SJCRH30 (cell line): Measurements from ENCODE around the gene PGAP2. TPM values are rescaled to one million over a fixed set of nuclear protein-coding genes. Genes with fewer than 3 reads are reported as not detected.
"Not testable (repeated sequence)": the region's sequence is repeated elsewhere in the genome, so short reads cannot be mapped to it uniquely, and the experiment has no call there.

Experiments
- DNase-seq, 2 experiments: peaks; one replicate each; pipeline ENCODE4 v3.0.0-alpha.2; 2015 to 2020
- H3K27ac ChIP-seq: fragments of 250-450 bp; sonication (Bioruptor Pico); 2 replicates; pipeline ENCODE4 v1.5.1; 2020; ENCODE audit warnings: mild to moderate bottlenecking, moderate library complexity
- H3K27me3 ChIP-seq: fragments of 250-450 bp; sonication (Bioruptor Pico); 2 replicates; pipeline ENCODE4 v1.5.1; 2020; ENCODE audit warnings: mild to moderate bottlenecking, moderate library complexity
- H3K36me3 ChIP-seq: fragments of 250-450 bp; sonication (Bioruptor Pico); 2 replicates; pipeline ENCODE4 v1.5.1; 2020; ENCODE audit warnings: mild to moderate bottlenecking, moderate library complexity
- H3K4me1 ChIP-seq: fragments of 250-450 bp; sonication (Bioruptor Pico); 2 replicates; pipeline ENCODE4 v1.5.1; 2020; ENCODE audit warnings: mild to moderate bottlenecking, moderate library complexity
- H3K4me3 ChIP-seq: fragments of 250-450 bp; sonication (Bioruptor Pico); 2 replicates; pipeline ENCODE4 v1.5.1; 2020; ENCODE audit warnings: mild to moderate bottlenecking, moderate library complexity
- H3K9me3 ChIP-seq: fragments of 250-450 bp; sonication (Bioruptor Pico); replicated peaks from 2 replicates; pipeline ENCODE4 v1.5.1; 2020; ENCODE audit warnings: mild to moderate bottlenecking, moderate library complexity
- total RNA-seq: library from RNA; depleted of rRNA; stranded (reverse); fragments of >200 nt; shearing (Covaris generic); gene quantifications from 2 replicates; pipeline ENCODE4 v1.2.3, GENCODE V29; 2014

The PGAP2 gene
- total RNA-seq, 1 experiment from 2014 or later, result 5.3 TPM

GRCh38 chr11:3796801-3797328, 11.5 kb upstream of the PGAP2 start:
- H3K36me3 ChIP-seq, result peaks cover 31% of the 10 kb centered on the region
- peak in 1 of 2 experiments; percentile 64 for DNase-seq
- peak overlapping the region; percentile 77 for H3K27ac ChIP-seq
- no peaks in the 10 kb centered on the region for H3K4me1 ChIP-seq
- no peaks in the 10 kb centered on the region for H3K27me3 ChIP-seq
- peak overlapping the region; percentile 82 for H3K4me3 ChIP-seq
- H3K9me3 ChIP-seq, result no peaks in the 10 kb centered on the region

GRCh38 chr11:3797329-3798090, 10.8 kb upstream of the PGAP2 start, which contains the start of gene NUP98:
Gene NUP98, minus strand, starts transcription at chr11:3797554. Its CDS starts 15,437 bp downstream, at chr11:3782117.
- no peaks in the 10 kb centered on the region for H3K27me3 ChIP-seq
- peak within 1 kb of the TSS; percentile 82 for H3K4me3 ChIP-seq
- DNase-seq, result peak; percentile 99
- H3K4me1 ChIP-seq, result no peaks in the 10 kb centered on the region
- H3K36me3 ChIP-seq, result peaks cover 26% of the 10 kb centered on the region
- H3K27ac ChIP-seq, result peak within 1 kb of the TSS; percentile 77
- H3K9me3 ChIP-seq, result no peaks in the 10 kb centered on the region

DNA sequence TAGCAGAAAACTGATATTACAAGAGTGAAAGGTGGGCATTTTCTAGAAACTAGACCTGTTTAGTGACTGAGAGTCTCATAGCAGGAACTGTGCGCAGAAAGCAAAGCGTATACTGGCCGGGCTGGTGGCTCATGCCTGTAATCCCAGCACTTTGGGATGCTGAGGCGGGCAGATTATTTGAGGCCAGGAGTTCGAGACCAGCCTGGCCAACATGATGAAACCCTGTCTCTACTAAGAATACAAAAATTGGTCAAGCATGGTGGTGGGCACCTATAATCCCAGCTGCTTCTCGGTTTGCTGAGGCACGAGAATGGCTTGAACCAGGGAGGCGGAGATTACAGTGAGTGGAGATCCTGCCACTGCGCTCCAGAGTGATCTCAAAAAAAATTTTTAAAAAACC, 9.2 kb upstream of the PGAP2 start:
- Histone ChIP-seq H3K4me1 (no peaks in the 10 kb centered on the region), H3K27me3 (no peaks in the 10 kb centered on the region), H3K9me3 (no peaks in the 10 kb centered on the region), H3K36me3 (peaks cover 10% of the 10 kb centered on the region), H3K27ac (no peak overlapping the region), H3K4me3 (no peak overlapping the region)
- DNase-seq, result no peak

- H3K4me3 ChIP-seq, result no peak overlapping the region
- H3K27me3 ChIP-seq, result no peaks in the 10 kb centered on the region
- DNase-seq, result no peak
- H3K27ac ChIP-seq, result no peak overlapping the region
- H3K9me3 ChIP-seq, result no peaks in the 10 kb centered on the region
- H3K4me1 ChIP-seq, result no peaks in the 10 kb centered on the region
- peaks cover 9% of the 10 kb centered on the region for H3K36me3 ChIP-seq
Observed at GRCh38 chr11:3799873-3800272, 8.5 kb upstream of the PGAP2 start.

- no peak for DNase-seq
- Histone ChIP-seq H3K27ac (no peak overlapping the region), H3K27me3 (no peaks in the 10 kb centered on the region)
Observed at GRCh38 chr11:3802011-3802790, 6.2 kb upstream of the PGAP2 start.

DNA sequence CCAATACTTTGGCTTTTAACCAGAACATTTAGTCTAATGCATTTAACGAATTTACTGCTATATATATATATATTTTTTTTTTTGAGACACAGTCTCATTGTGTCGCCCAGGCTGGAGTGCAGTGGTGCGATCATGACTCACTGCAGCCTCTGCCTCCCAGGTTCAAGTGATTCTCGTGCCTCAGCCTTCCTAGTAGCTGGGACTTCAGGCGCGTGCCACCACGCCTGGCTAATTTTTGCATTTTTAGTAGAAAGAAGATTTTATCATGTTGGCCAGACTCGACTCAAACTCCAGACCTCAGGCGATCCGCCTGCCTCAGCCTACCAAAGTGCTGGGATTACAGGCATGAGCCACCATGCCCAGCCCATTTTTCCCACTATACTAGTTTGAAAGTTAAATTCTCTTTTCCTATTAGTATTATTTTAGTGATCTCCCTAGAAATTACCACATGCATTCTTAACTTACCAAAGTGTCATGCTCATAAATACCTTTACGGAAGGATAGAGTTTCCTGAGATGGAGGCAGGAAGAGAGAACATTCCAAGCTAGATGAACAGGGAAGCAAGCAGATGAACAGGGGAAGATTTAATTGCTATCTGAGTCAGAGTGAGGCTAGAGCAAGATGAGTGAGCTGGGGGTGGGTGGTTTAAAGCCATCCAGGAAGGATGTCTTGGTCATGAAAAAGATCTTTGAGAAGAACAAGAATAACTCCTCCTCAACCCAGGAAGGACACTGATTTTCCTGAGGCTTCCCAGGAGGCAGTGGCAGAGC, 4.4 kb upstream of the PGAP2 start:
- no peak overlapping the region for H3K27ac ChIP-seq
- H3K9me3 ChIP-seq, result no peaks in the 10 kb centered on the region
- H3K27me3 ChIP-seq, result no peaks in the 10 kb centered on the region
- no peak overlapping the region for H3K4me3 ChIP-seq
- no peaks in the 10 kb centered on the region for H3K4me1 ChIP-seq
- no peaks in the 10 kb centered on the region for H3K36me3 ChIP-seq
- DNase-seq, result no peak

More at GRCh38 chr11:3802011-3802790, 6.2 kb upstream of the PGAP2 start:
- Histone ChIP-seq H3K4me3 (no peak overlapping the region), H3K36me3 (no peaks in the 10 kb centered on the region), H3K4me1 (no peaks in the 10 kb centered on the region), H3K9me3 (no peaks in the 10 kb centered on the region)

DNA sequence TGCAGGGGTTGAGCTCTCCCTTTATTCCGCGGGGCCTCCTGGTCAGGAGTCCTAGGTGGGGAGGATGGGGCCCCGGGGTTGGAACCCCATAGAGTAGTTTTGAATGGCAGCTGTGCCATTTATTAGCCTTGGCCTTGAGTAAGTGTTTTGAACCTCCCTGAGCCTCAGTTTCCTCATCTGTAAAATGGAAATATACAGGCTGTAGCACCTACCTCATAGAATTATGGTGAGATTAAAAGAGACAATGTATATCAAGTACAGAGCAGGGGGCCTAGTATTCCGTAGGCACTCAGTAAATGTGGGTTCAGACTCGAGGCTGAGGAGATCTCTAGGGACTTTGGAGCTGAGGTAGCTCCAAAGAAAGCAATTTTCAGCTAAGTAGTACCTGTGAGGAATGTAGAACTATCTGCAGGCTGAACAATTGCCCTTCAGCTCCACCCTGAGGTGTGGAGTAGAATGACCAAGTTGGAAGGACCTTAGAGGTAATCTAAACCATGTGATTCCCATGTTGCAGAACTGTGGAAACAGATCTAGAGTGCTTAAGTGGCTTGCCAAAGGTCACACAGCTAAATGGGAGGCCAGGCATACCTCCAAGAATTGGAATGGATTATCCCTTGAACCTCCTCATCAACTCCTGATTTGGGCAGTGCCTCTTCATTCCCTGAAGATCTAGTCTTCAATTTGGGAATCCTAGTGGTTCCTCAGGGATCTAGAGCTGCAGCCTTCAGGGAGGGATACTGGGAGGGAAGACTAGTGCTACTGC, 682 bp downstream of the PGAP2 start:
- Histone ChIP-seq H3K36me3 (no peaks in the 10 kb centered on the region), H3K4me1 (no peaks in the 10 kb centered on the region), H3K27ac (no peak overlapping the region), H3K9me3 (no peaks in the 10 kb centered on the region), H3K27me3 (no peaks in the 10 kb centered on the region), H3K4me3 (peak overlapping the region; percentile 52)
- DNase-seq, result peak in 1 of 2 experiments; percentile 24

DNA sequence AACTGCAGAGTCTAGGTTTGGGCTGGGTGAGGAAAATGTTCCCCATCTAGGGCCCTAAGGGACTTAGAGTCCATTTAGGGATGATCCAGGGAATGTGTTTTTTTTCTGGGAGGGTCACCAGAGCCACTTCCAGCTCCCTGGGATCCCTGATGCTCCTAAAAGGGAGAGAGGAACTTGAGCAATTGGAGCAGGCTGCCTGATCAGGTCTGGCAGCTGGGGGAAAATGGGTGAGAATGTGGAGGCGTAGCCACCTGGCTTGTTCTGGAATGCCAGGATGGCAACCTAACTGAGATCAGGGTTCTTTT, 1.2 kb downstream of the PGAP2 start:
- Histone ChIP-seq H3K9me3 (no peaks in the 10 kb centered on the region), H3K4me3 (no peak overlapping the region)
- DNase-seq, result no peak

DNA sequence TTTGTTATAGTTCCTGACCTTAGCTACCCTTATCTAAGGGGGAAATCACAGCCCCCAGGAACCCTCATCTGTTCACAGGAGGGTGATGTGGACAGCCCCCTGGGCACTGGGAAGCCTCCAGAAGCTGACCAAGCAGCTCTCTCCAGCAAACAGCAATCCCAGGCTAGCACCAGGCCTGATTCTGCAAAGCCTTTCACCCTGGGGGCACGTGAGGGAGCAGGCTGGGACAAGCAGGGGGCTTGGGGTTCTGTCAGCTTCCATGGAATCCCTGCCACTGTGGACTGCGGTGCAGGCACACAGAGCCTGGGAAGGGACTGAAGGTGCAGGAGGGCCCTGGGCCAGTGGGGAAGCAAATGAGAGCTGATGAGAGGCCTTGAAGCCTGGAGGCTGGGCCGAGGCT, 2.1 kb downstream of the PGAP2 start:
- DNase-seq, result no peak
- Histone ChIP-seq H3K36me3 (no peaks in the 10 kb centered on the region), H3K9me3 (no peaks in the 10 kb centered on the region), H3K4me1 (no peaks in the 10 kb centered on the region; the same call in 1 of the 2 replicates), H3K27ac (no peak overlapping the region), H3K27me3 (no peaks in the 10 kb centered on the region), H3K4me3 (no peak overlapping the region)

More for the DNA sequence above, 1.2 kb downstream of the PGAP2 start:
- Histone ChIP-seq H3K27ac (no peak overlapping the region), H3K4me1 (no peaks in the 10 kb centered on the region), H3K27me3 (no peaks in the 10 kb centered on the region), H3K36me3 (no peaks in the 10 kb centered on the region)

- Histone ChIP-seq H3K36me3 (no peaks in the 10 kb centered on the region), H3K27ac (no peak overlapping the region), H3K27me3 (no peaks in the 10 kb centered on the region), H3K4me1 (peaks cover 3% of the 10 kb centered on the region; the same call in 1 of the 2 replicates), H3K4me3 (no peak overlapping the region), H3K9me3 (no peaks in the 10 kb centered on the region)
- no peak for DNase-seq
Observed at GRCh38 chr11:3810951-3811350, 2.6 kb downstream of the PGAP2 start.

DNA sequence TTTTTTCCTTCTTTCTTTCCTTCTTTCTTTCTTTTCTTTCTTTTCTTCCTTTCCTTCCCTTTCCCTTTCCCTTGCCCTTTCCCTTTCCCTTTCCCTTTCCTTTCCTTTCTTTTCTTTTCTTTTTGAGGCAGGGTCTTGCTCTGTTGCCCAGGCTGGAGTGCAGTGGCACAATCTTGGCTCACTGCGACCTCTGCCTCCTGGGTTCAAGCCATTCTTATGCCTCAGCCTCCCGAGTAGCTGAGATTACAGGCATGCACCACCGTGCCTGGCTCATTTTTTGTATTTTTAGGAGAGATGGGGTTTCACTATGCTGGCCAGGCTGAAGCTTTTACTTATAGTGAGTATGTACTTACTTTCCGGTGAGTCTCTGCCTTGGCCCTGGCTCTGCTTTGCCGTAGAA, 6.5 kb downstream of the PGAP2 start:
- not testable (repeated sequence) for H3K36me3 ChIP-seq, H3K4me3 ChIP-seq, DNase-seq

GRCh38 chr11:3815845-3816244, 7.5 kb downstream of the PGAP2 start:
- Histone ChIP-seq H3K27ac (peak overlapping the region; percentile 16; the same call in 1 of the 2 replicates), H3K27me3 (no peaks in the 10 kb centered on the region), H3K4me3 (no peak overlapping the region), H3K4me1 (peaks cover 6% of the 10 kb centered on the region; the same call in 1 of the 2 replicates), H3K9me3 (no peaks in the 10 kb centered on the region), H3K36me3 (no peaks in the 10 kb centered on the region)
- DNase-seq, result peak; percentile 38 to 53

More for the DNA sequence above, 6.5 kb downstream of the PGAP2 start:
- not testable (repeated sequence) for H3K4me1 ChIP-seq, H3K9me3 ChIP-seq, H3K27me3 ChIP-seq, H3K27ac ChIP-seq

DNA sequence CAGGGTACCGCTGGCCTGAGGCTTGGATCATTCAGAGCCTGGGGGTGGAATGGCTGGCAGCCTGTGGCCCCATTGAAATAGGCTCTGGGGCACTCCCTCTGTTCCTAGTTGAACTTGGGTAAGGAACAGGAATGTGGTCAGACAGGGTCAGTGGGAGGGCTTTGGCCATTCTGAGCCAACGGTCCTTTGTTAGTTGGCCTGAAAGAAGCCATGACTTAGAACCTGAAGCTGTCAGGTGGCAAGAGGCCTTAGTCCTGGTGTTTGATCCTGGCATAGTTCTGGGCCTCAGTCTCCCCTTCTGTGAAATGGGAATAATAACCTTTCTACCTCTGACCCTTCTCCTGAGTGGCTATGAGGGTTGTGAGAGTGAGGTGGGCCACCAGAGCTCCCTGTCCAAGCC, 8.3 kb downstream of the PGAP2 start:
- H3K36me3 ChIP-seq, result no peaks in the 10 kb centered on the region
- no peak overlapping the region for H3K27ac ChIP-seq
- no peaks in the 10 kb centered on the region for H3K9me3 ChIP-seq
- DNase-seq, result no peak
- H3K4me1 ChIP-seq, result peaks cover 6% of the 10 kb centered on the region; the same call in 1 of the 2 replicates
- no peaks in the 10 kb centered on the region for H3K27me3 ChIP-seq
- H3K4me3 ChIP-seq, result no peak overlapping the region
